HG02642 (cell line): Measurements from ENCODE around the gene PLCB1.

Source experiments
- ATAC-seq: cut with Tn5 transposase; IDR thresholded peaks from one replicate; pipeline ENCODE4 v1.9.1; 2021; ENCODE audit warnings: mild to moderate bottlenecking; ENCODE audit not compliant: unreplicated experiment, poor library complexity

PLCB1 gene

DNA sequence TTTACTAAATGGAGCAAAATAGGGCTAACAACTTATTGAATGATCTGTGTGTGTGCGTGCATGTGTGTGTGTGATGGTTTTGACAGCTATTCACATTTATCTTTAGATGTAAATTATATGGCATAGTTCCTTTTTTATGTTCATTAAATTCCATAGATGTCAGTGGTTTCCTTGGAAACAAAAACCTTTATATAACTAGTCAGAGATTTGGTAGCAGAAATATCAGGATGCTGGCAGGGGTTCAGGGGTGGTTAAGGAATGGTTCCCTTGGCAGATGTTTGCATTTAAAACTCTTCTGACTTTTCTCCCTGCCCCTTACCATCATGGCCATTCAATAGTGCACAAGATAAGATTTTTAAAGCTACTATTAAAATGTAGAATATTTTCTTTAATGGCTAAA is 256.6 kb downstream of the PLCB1 start:
- ATAC-seq: no peak

DNA sequence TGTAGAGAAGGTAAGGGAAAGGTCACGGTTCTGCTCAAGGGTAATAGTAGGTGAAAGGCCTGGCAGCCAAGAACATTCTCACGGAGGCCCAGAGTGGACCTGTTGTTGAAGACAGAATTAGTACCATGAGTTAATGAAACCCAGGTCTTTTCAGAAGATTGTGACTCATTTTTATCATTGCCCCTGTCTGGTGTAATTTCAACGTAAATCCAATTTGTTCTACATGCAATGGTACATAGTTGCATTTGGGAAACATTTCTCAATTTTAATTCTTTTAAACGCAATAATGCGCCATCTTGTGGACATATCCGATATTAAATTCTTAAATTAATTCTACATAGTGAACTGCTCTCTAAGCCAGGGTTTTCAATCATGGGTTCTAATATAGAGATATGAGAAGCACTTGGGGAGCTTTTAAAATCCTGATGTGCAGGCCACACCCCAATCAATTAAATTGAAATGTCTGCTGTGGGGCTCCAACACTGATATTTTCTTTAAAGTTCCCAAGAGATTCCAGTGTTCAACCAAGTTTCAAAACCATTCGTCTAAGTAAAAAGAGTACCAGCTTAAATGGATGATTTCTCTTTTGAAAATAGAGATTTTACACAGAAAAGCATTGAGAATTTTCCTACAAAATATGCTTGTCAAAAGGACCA is 257.4 kb downstream of the PLCB1 start:
- no peak for ATAC-seq

DNA sequence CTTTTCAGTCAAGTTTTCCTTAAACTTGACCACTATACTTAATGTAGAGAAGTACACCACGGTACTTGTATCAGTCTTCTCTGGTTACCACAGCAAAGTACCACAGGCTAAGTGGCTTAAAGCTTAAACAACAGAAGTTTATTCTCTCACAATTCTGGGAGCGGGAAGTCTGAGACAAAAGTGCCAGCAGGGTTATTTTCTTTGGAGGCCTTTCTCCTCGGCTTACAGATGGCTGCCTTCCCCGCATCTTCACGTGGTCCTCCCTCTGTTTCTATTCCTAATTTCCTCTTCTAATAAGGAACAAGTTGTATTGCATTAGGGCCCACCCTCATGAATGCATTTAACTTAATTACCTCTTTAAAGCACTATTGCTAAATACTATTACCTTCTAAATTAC is 258.0 kb downstream of the PLCB1 start:
- no peak for ATAC-seq

DNA sequence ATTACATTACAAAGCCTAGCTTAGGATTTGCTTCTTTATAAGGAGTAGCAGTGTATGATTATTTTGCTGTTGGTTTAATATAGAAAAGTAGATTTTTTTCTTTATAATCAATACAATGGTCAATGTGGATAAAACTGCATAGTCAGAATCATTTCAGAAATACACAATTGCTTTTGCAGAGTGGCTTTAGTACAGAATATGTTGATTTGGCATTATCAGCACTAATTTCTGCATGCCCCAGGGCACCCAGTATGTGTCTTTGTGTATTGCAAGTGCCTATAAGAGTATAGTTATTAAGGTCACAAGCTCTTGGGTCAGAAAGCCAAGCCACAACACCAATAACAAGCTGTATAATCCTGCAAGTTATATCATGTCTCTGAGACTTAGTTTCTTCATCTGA is 258.4 kb downstream of the PLCB1 start:
- no peak for ATAC-seq

DNA sequence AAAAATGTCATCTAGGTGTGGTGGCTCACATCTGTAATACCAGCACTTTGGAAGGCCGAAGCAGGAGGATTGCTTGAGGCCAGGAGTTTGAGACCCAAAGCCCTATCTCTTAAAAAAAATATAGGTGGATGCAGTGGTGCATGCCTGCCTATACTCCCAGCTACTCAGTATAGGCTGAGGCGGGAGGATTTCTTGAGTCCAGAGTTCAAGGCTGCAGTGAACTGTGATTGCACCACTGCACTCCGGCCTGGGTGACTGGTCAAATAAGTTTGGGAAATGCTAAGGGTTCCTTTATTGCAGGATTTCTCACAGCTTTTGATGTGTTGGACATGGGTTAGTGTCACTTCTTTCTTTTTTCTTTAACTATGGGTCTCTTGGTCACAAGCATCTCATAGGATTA is 261.3 kb downstream of the PLCB1 start:
- ATAC-seq: no peak

DNA sequence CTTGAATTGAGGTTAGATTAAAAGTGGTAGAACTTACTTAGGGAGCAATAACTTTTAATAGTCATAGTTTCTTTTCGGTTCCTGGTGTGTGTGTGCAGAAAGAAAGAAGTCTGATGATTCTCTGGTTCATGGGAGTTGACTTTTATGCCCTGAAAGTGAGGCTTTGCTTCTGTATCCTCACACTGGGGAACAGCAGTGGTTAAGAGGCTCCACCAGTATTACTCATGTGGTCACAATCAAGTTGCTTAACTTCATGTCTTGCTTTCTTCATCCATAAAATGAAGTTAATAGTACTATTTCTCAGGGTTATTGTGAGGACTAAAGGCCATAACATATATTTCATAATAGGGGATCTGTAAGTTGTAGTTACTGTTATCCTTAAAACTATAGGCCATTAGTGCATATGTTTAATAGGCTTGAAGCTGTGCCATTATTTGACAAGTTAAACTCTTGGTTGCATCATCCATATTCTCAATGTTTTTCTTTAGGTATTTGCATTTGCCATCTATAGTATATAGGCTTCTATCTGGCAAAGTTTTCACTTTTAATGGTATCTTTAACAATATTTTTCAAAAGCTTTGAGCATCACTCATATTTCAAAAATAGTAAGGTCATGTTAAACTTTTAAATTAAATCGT is 262.4 kb downstream of the PLCB1 start:
- peak; percentile 82 for ATAC-seq

DNA sequence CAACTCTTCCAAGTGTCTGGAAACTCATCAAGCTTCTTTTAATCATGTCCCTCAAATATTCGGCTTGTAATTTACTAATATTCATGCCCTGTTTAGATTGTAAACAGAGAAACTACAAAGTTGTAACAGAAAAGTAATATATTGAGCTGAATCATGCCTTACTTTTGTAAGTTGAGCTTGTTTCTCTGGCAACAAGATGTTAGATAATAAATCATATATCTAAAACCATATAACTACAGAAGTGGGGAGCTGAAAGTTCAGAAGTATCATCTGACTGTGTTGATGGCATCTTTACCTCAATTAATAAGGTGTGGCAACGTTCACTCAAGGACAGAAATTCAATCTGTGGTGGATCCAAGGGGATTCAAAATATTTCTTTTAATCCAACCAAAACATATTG is 263.9 kb downstream of the PLCB1 start:
- no peak for ATAC-seq

DNA sequence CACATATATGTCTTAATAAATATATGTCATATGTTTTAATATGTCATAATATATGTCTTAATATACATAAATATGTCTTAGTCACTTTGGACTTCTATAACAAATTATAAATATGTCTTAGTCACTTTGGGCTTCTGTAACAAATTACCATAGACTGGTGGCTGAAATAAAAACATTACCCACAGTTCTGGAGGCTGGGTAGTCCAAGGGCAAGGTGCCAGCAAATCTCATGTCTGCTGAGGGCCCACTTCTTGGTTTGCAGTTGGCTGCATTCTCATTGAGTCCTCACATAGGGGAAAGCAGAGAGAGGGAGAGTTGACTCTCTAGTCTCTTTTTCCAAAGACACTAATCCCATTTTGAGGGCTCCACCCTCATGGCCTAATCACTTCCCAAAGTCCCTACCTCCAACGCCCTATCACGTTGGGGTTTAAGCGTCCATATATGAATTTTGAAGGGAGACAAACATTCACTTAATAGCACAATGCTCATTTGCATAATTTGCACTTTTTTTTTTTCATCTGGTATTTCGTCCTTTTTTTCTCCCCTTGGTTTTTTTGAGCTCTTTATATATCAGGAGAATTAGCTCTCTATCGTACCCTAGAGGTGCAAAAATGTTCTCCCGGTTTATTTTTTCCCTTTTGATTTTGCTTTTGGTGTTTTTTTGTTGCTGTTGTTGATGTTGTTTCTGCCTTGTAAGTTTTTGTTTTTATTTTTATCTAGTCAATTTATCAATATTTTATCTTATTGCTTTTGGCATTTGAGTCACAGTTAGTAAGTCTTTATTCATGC is 266.4 kb downstream of the PLCB1 start:
- ATAC-seq: no peak

DNA sequence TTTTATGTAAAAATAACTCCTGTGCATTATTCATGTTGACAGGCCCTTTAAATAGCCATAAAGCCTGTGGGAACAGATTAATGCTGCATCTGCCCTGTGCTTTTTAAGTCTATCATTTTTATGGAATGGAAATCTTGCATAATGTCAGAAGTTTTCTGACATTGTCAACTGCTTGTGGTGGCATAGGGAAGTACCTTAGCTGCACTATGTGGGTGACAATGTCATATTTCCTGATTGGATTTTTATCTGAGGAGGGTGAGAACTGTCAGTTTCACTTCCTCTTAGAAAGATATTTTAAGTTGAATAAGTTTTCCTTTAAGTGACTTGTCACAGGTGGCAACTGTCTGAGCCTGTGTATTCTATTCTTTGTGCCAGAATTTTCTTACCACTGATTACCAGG is 267.9 kb downstream of the PLCB1 start:
- peak; percentile 98 for ATAC-seq

DNA sequence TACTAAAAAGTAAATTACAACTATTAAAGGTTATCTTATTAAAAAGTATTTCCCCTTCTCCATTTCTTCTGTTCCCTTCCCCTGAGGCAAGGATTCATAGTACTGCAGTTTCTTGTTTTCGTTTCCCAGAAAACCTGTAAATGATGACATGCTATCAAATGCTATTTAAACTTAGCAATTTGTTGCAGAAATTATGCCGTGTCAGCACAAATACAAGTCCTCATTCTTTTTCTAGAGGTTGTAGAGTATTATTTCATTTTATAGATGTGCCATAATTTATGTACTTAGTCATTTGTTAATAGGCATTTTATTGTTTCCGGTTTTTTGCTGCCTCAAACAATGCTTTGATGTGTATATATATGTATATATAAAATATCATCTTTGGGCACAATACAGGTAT is 268.4 kb downstream of the PLCB1 start:
- ATAC-seq: no peak

DNA sequence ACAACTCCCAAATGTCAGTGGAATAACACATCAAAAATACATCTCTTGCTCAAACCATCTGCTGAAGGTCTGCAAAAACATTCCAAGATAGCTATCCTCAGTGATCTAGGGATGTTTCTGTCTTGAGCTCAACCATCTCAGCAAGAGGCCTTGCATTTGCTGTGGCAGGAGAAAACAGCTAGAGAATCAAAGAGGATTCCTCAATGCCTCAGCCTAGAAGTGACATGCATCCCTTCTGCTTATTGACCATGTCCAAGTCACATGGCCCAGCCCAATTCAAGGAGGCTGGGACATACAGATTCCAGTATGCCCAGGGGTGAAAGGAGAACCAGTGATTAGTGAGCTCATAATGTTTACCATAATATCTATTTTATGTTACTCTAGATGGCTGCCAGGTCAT is 269.5 kb downstream of the PLCB1 start:
- ATAC-seq: no peak

DNA sequence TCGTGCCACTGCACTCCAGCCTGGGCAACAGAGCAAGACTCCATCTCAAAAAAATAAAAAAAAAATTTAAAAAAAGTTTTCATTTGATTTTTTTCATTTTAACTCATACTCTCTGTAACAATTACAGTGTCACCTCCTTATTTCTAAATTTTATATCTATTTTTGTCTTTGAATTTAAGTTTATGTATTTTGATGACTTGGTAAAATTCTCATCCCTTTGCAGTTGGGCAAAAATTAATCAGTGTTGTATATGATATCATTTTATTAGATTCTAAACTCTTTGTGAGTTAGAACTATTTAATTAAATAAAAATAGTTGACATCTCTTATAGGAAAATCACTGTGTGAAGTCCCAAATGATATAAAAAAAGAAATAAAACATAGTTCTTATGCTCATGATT is 270.7 kb downstream of the PLCB1 start:
- no peak for ATAC-seq

DNA sequence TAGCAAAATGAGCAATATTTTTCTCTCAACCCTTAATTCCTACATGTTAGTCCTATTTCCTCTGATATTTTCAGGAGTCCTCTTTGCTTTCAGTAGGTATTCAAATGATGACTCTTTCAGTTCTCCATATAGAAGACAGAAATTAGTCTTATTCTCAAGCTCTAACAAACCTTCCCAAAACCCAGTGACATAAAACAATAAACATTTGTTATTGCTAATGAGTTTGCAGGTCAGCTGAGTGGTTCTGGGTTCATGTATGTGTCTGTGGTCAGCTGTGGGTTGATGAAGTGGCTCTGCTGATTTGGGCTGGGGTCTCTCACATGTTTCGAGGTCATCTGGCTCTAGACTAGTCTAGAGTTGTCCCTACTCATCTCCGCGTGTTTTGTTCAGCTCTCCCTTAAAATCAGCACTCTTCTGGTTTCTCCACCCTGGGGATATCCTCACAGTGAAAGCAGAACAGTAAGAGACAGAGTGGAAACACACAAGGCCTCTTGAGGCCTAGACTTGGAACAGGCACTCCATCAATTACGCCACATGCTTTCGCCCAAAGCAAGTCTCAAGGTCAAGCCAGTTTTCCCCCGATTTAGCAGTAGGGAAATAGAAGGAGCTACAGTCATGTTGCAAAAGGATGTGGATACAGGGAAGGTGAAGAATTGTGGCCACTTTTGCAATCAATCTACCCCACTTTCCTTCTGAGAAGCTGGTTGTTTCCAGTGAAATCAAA is 273.0 kb downstream of the PLCB1 start:
- no peak for ATAC-seq

DNA sequence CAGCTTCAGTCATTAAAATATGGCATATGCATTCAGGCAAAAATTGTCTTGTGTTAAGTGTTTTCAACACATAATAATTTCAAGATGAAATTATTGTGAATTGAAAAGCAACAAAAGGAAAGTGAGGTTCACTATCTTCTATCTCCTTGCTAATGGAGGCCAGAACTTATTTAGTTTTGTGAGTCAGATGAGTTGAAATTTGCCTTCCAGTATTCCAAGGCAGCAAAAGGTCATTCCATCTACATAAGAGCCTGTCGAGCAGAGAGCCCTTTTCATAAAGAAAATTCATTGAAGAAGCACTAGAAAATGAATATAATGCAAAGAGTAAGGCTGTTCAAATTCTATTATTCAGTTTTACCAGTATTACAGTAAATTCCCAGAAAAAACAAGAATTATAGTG is 274.3 kb downstream of the PLCB1 start:
- no peak for ATAC-seq

DNA sequence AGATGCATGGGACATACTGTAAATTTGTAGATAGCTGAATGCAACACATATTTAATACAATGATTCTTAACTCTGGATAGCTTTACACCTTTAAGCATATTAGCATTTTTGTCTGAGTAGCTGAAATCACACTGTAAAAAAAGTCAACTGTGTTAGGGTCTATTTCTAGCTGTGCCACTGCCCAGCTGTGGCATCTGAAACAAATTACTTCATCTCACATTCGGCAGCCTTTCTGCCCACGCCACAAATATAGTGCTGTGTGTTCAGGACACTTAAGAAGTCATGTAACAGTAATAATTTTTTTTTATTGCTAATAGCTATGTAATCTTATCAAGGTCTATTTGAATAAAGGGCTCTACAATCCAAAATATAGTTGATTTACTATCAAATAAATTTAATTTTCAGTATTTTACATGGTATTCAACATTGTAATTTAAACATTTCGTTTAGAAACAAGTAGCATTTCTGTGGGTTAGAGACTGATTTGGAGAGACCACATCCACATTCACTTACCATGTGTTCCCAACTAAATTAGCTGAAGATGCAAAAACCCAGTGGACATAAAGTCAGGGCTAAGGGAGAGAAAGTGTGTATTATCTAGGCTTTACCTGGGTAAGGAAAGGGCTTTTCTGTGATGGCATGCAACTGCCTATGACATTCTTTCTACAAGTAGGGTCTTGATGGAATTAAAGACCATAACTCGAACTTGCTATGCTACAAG is 276.7 kb downstream of the PLCB1 start:
- no peak for ATAC-seq

DNA sequence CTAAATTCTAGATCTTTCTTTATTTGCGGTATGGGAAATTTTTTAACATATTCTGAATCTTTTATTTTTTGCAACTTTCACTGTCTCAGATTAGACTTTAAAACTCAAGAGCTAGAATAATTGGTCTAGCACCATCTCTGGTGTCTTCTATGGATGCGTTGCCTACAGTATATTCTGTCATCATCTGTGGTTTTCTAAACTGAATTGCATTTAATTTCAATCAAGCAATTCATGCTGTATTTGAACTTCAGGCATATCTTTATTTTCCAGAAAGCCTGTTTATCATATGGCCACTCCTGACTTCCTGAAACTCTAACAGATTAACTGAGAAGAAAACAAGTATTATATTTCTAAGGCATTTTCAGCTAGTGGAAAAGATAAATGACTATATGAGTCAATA is 281.6 kb downstream of the PLCB1 start:
- no peak for ATAC-seq

DNA sequence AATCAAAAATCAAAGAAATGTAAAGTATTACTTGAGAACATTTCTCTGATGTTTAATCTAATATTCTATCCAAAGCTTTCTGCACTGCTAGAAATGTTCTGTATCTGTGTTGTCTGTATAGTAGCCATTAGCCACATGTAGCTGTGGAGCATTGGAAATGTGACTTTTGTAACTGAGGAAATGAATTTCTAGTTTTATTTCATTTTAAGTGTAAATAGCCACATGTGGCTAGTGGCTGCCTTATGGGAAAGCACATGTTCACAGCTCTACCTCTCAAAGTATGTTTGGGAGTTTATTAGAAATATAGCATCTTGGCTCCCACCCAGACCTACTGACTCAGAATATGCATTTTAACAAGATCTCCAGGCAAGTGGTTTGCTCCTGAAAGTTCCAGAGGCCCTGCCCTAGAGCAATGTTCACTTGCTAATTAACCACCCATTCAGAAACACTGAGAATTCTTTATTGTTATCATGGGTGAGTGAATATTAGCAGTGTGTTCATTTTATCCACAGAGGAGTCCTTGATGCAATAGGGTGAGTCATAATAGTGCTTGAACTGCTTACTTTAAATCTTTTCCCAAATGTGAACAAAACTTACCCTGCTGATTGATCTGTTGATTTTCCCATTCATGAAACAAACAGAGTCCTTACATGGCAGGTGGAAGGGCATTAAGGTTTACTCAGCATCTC is 282.7 kb downstream of the PLCB1 start:
- ATAC-seq: no peak

DNA sequence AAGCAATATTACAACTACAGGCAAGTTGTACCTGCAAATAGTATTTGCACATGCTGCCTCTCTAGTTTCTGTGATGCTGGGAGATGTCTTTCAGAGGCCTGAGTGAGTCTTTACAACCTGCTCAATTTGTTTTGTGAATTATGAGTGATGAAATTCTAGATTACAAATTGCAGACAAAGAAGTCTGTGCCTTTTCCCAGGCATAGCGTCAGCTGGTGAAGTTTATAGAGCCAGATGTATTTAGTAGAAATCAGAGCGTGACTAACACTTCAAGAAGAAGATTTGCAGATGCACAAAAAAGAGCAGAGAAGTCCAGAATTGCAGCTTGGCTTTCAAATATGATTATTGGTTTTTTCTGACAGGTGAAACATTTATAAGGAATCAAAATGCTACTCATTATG is 289.9 kb downstream of the PLCB1 start:
- no peak for ATAC-seq

DNA sequence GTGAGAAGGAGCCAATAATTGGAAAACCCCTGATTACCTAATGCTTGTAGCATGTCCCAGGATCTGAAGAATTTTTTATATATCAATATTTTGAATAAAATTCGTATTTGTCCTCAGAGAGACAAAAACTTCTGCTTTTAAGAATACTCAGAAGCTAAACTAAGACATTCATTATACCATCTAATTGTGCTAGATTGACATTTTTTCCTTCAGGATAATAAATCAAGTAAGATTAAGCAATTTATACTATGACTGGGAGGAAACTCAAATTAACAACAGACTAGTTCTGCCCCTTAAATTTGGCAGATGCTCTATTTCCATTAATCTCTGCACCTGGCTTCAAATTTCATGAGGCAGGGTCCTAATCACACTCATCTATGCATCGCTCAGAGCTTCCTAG is 291.4 kb downstream of the PLCB1 start:
- no peak for ATAC-seq

DNA sequence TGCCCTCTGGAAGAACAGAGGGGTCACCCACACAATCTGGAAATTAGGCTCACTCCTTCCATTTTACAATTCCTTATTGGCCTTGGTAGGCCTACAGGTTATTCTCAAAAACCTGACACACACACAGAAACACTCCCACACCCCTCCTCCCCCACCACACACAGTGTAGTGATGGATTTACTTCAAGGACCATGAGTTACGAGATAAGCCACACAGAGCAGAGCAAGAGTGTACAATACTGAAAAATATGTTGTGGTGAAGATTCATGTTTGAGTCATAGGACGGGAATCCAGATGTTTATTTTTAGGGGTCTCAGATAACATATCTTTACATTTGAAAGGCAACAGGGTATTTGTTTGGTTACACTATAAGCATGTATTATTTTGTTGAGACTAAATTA is 291.9 kb downstream of the PLCB1 start:
- ATAC-seq: no peak
